Suppressor macrophage treated with lipopolysaccharide for 4 hours (primary cell): ENCODE results near the gene ITPKB.

Experiments
- DNase-seq: peaks from one replicate; pipeline ENCODE4 v3.0.0-alpha.2; 2020

The ITPKB gene

GRCh38 chr1:226598455-226598849, 140.6 kb downstream of the ITPKB start:
- no peak for DNase-seq

GRCh38 chr1:226597616-226598454, 141.2 kb downstream of the ITPKB start:
- DNase-seq = no peak

DNA sequence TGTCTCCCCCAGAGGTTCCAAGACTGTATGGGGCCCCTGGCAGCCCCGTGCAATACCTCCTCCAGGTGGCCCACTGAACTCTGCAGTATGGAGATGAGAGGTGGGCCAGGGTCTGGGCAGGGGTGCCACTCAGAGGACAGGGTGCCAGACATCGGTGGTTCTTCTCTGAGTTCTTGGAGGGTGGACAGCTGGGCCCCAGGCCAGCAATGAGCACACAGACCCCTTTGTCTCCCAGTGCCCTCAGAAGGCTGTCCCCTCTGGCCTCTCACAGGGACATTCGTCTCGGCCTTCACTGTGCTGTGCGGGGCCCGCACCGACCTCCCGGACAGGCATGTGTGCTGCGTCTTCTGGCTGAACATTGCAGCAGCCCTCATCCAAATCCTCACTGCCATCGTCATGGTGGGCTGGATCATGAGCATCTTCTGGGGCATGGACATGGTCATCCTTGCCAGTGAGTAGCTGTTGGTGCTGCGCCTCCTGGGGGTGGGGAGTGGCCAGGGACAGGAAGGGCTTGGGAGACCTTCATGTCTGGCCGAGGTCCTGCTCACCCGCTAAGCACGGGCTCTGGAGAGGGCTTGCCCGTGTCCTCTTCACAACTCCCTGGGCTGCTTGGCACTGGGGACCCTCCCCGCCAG, 142.4 kb downstream of the ITPKB start:
- no peak for DNase-seq

GRCh38 chr1:226593541-226593940, 145.5 kb downstream of the ITPKB start:
- DNase-seq = no peak

- no peak for DNase-seq
Observed at GRCh38 chr1:226590614-226591013, 148.5 kb downstream of the ITPKB start.

GRCh38 chr1:226589008-226589733, 149.9 kb downstream of the ITPKB start:
- DNase-seq = peak; percentile 2

DNA sequence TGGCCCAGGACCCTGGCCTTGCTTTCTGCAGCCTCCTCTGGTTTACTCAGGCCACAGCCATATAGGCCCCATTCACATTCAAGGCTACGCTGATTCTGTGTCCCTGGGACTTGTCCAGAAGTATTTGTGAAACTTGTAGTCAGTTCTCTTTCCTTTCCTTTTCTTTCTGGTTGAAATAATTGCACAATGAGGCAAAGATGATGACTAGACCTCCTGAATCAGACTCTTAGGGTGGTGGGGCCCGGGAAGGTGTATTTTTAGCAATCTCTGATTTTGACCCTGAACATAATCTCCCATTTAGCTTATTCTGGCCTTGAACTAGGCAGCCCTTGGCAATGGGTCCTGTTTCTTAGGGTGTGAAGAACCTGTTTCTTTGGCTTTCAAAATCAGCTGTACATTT, 150.6 kb downstream of the ITPKB start:
- DNase-seq = peak; percentile 65

- DNase-seq = peak; percentile 19
Observed at GRCh38 chr1:226586650-226587422, 152.2 kb downstream of the ITPKB start.

- DNase-seq = no peak
Observed at GRCh38 chr1:226586116-226586515, 153.0 kb downstream of the ITPKB start.

GRCh38 chr1:226584164-226584563, 154.9 kb downstream of the ITPKB start:
- DNase-seq = peak; percentile 7

- DNase-seq = peak; percentile 57
Observed at GRCh38 chr1:226582966-226583365, 156.1 kb downstream of the ITPKB start.
